Stimulated activated naive CD4-positive, alpha-beta T cell treated with Interleukin-2 at 50 U/mL for 16 hours (primary cell): Measurements from ENCODE around the gene UCP3.

Experiments
- DNase-seq: peaks from one replicate; lab custom pipeline; 2025; lab: John Stamatoyannopoulos, UW

UCP3 gene

DNA sequence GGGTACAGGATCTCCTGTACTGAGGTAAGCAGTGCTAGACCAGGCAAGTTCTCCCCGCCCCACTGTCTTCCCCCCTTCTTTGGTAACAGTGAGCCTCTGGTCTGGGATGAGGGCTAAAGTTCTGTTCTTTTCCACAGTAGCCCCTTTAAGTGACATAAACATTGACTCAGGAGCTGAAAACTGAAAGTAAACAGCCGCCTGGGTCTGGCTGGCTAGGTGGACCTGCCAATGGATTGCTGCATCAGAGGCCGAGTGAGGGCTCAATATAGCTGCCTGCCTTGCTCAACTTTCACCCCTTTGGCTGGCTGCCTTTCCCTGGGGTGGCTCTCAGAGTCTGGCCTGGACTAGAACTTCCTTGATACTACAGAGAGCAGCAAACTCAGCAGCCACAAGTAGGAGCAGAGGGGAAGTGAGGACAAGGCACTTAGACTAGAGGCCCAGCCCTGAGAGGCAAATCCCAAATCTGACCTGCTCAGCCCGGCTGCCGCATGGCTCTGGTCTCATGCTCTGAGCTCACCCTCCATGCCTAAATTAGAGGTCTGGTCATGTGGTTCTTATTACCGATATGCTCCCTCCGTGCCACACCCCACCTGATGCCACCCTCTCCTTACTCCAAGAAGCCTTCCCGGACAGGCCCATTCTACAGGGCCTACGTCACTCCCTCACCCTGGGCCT is 9.6 kb upstream of the UCP3 start:
- no peak for DNase-seq

DNA sequence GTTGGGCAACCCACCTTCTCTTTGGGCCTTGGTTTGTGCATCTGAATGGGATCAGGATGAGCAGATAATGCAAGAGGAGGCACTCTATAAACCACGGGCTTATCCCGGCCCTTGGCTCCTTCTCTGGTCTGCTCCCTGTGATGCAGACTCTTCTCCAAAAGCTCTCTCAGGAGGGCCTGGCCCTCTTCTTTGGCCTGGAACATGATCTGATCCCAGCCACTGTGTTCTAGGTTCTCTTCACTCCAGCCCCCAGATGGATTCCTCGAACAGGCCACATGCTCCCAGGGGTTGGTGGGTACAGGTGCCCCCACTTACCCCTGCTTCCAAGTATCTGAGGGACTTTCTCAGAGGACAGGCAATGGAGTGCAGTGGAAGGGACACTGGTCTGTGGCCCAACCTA is 8.7 kb upstream of the UCP3 start:
- no peak for DNase-seq

GRCh38 chr11:74015919-74016684 is 7.2 kb upstream of the UCP3 start:
- no peak for DNase-seq

DNA sequence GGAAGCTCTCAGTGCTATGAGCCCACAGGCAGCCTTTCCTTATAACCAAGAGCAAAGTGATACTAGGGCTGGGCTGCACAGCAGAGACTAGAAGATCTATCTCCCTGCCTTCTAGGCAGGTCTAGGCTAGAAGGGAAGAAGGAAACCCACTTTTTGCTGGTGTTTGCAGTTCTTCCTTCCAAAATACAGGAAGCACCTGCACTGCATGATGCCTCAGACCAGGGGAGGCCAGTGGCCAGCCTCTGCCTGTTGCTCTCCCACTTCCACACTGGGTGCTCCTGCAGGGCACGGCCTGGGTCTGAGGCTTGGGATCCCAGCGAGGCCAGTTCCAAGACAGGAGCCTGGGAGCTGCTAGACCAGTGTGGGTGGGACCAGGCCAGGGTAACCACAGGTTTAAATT is 6.0 kb upstream of the UCP3 start:
- DNase-seq, result no peak

- no peak for DNase-seq
Measured at GRCh38 chr11:74013141-74013540, 4.3 kb upstream of the UCP3 start.

- no peak for DNase-seq
Measured at GRCh38 chr11:74012074-74012809, 3.4 kb upstream of the UCP3 start.

DNA sequence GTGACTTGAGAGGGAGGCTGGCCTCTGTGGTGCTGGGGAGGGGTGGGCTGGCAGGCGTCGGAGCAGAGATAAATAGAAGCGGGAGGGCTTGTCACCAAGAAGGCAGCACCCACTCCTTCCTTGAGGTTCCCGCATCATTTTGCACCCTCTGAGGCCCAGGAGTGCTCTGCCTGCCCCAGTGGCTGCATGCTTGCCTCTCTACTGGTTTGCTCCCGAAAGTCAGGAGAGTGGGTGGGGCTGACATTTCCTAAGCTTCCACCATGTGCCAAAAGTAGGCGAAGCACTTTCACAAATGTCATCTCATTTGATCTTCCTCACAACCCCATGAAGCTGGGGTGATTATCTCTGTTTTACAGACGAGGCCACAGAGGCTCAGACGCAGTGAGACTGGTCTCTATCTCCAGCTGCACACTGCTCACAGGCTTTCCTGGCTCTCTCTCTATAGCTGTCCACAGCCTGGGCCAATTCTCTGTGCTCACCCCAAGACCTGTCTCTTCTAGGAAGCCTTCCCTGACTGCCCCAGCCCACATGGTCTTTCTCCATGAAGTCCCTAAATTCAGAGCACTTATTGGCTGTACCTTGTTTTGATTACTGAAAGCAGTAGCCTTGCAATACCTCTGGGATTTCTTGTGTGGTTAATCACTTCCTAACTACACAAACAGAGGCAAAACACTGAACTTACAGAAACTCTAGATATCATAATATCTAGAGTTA is 2.6 kb upstream of the UCP3 start:
- peak; percentile 65 for DNase-seq

DNA sequence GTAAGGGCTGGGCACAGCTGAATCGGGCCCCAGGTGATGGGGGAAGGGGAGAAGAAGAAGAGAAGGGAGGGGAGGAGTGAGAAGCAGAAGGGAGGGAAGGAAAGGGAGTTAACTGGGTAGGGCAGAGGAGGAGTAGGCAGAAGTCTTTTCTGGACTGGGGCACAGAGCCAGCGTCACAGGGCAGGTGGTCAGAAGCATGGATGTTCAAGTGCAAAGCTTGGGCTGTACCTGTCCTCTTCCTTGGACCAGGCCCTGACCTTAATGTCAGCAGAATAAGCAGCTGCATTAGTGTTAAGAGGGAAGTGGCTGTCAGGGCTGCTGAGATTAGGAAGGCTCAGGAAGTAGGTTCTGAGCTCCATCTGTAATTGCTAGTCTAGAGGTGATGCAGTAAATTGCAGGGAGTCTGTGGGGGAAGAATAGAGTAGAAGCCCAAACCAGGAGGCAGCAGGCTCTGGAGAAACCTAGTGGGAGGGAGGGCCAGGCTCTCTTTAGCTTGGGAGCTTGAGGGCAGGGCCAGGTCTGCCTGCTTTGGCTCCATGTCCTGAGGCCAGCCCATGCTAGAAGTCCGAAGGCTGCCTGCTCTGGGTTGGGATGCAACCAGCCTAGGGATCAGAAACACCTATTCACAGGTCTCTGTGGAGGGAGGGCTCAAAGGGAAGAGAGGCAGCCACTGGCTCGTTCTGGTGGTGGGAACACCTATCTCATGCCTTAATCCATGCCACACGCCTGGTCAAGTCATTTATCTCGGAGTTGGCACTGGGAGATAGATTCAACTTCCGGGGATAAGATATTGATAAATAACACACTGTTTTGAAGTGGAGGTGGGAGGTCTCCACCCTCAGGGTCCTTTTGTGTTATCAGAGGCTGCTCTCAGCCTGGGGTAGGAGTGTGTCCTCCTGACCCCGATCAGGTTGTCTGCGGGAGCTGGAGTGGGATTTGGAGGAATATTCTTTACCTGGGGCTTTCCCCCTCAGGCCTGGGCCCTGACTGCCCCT is 1.7 kb upstream of the UCP3 start:
- DNase-seq, result no peak

DNA sequence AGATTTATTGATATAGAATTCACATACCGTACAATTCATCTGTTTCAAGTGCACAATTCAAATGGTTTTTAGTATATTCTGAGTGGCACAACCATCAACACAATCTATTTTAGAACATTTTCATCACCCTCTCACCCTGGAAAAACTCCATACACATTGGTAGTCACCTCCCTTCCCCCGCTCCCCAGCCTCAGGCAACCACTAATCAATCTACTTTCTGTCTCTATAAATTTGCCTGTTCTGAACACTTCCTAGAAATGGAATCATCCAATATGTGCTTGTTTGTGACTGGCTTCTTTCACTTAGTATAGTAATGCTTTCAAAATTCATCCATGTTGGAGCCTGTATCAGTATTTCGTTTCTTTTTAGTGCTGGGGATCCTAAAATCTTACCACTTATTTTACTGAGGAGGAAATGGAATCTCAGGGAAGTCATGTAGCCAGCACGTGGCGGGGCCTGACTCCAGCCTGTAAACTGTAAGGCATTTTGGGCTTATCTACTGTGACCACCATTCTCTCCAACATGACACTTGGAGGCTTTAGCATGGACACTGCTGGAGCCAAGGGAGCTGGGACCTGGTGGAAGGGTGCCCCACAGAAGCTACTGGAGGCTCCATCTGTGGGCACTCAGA is 905 bp upstream of the UCP3 start:
- no peak for DNase-seq

GRCh38 chr11:74009230-74009547 is 304 bp upstream of the UCP3 start:
- no peak for DNase-seq

DNA sequence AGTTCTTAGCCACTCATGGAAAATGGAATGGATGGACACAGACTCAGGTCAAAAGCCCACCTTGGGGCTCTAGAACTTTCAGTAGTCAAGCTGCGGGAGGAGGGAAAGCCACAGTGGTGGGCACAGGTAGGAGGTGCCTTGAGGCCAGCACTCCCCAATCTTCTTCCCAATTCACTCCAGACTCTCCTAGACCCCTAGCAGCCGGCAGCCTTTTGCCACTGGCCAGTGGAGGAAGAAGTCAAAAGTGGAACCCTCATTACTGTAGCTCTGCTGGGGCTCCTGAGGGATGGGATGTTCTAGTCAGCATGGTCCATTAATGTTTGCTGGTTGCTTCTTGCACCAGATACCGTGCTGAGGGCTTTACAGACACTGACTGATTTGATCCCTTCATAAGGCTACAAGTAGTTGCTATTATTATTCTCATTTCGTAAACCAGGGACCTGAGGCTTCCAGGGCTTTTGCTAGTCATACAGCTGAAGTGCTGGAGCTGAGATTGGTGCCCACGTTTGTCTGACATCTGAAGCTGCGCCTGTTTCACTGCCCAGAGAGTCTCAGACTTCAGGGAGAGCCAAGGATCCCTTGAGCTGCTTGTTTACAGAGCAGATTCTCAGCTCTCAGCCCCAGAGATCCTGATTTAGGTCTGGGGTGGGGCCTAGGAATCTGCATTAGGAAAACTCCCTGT is 1.1 kb downstream of the UCP3 start:
- no peak for DNase-seq

DNA sequence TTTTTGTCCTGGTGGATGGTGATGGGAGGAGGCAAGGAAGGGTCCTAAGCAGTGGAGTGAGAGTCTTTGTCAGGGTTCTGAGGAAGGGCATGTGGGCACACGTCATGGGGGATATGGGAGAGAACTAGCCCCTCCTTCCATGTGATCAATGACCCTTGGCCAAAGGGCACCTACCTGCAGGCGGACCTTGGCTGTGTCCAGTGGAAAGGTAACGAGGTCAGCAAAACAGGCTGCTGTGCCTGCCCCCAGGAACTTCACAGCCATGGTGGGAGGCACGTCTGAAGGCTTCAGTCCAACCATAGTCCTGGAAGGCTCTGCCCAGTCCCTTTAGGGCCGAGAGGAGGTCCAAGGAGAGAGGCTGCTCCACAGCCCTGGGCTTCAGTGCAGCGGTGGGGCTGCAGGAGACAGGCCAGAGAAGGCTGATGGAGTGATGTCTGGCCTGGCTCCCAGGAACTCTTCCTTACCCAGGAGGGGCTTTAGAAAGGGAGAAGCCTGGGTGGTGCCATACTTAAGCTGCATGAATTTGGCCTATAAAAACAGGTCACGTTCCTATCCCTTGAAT is 2.1 kb downstream of the UCP3 start:
- DNase-seq, result no peak

GRCh38 chr11:74005721-74006517 is 3.0 kb downstream of the UCP3 start:
- DNase-seq, result no peak

DNA sequence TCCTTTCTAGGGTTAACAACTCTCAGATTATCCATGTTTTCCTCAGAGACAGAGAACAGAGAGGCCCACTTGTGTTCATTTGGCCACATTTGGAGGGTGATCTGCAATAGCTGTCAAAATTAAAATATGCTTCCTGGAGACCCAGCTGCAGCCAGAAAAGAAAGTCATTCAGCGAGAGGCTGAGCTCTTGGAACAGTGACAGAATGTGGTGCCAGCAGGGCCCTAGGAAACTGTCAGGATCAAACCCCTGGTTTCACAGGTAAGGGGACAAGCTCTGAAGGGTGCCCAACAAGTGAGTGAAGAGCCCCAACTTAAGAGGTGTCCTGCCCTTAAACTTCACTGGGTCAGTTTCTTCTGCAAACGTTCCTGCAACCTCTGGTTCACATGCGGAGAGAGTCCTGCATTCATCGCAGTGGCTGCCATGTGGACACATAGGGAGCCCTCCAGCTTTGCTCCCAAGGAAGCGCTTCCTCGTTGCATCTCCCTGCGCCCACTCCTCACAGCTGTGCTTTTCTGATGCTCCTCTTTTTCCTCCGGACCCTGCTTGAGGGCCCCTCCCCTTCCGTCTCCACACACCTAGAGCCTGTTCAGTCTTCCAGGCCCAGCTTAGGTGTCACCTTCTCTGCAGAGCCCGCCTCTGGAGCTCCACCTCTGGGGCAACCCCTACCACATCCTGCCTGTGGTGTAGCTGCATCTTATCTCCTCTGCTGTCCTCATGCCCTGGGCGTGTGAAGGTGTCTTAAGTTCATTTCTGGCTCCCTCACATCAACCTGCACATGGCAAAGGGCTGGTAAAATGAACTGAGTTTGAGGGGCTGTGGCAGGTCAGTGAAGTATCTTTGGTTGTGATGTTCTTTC is 3.9 kb downstream of the UCP3 start:
- DNase-seq, result peak; percentile 76

GRCh38 chr11:74004046-74004695 is 4.7 kb downstream of the UCP3 start:
- DNase-seq, result no peak

GRCh38 chr11:74002832-74003231 is 6.1 kb downstream of the UCP3 start:
- DNase-seq, result no peak

DNA sequence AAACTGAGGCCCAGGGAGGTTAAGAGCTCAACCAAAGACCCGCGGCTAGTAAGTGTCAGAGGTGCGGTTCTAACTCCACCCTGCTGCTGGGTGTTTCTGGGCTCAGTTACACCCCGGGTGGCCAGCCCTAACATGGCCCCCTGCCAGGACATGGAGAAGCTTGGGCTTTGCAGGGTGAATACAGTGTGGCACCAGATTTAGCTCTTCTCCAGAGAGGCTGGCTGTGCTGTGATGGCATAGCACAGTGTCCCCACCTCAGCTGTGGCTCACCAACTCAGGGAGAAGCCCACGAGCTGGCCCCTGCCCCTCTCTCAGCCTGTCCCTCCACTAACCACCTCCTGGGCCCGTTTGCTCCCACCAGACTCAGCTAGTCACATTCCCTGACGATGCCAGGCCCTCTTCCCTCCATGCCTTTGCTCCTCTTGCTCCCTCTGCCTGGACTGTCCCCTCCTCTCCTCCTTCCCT is 7.0 kb downstream of the UCP3 start:
- no peak for DNase-seq
